ENCODE results near the gene NOD1.

The NOD1 gene

DNA sequence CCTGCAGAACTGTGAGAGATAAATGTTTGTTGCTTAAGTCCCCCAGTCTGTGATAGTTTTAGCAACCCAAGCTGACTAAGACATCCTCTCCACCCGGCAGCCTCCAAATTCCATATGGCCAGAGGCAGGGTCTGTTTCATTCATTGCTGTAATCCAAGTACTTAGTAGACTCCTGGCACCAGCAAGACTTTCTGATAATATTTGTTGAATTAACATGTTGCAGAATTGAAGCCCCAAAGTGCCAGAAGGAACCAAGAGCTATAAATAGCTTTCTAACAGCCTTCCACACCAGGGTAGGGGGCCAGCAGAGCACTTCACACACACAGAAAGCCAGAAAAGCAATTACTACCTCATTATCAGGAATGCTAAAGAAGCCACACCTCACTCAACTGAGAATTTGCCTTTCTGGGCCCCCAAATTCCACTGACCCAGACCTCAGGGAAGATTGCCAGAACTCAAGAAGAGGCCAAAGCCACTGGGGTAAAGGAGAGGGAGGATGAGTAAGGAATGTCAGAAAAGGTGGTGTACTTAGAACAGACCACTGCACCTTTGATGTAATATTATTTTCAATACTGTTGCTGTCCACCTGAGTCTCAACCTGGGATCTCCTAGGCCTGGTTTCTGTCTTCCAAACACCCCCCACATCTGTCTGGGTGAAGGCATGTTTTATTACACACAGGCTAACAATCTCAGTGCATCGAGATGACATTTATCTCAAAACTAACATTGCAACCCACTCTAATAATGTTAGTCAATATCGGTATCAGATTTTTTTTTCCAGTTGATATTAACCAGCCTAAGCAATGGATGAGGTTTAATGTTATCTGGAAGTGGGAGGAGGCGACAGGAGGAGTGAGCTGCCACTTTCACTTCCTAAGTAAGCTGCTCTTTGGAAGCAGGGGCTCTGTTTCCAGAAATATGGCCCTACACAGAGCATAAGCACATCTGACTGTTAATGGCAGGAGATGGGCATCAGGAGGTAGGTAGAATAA, 5.5 kb downstream of the NOD1 start:
- peak; percentile 73 for DNase-seq (ENCODE audit: low read depth)
- H3K4me3 ChIP-seq (ENCODE audit: low read depth, low read length) = no peak overlapping the region

DNA sequence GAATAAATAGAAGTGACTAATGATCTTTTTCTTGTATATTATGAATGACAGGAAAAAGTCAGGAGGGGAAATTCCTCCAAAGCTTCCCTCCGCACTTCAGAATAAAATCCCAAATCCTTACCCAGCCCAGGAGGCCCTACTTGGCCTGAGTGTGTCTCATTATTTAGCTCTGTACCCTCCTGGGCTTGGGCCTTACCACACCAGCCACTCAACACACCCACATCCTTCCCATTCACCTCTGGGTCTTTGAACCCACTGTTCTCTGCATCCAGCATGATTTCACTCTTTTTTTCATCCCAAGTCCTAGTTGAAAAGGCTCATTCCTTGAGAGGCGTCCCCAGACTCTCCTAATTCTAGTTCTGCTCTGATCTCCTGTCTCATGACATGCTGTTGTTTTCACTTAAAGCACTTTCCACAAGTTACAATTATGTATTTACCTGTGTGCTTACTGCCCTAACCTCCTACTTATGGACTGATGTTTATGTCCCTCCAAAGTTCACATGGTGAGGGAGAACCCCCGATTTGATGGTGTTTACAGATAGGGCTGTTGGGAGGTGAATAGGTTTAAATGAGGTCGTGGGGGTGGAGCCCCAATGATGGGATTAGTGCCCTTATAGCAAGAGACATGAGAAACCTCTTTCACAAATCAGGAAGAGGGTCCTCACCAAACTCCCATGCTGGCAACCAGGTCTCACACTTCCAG, 6.4 kb downstream of the NOD1 start:
- H3K4me3 ChIP-seq (ENCODE audit: low read depth, low read length) = no peak overlapping the region
- DNase-seq (ENCODE audit: low read depth) = no peak

DNA sequence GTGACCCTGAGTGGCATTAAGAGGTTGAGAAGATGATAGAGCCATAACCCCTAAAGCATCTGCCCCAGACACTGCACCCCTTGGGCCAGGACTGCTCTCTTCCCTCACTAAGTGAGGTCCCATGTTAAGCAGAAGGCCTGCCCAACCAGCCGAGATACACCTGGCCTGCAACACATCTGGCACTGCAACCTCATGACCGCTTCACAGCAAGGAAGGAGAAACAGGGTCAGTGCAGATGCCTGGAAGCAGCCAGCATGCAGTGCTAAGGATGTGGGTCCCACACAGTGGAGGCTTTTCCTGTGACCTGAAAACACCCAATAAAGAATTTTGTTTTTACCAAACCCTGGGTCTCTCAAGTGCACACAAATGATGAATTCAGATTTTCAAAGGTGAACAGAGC, 7.4 kb downstream of the NOD1 start:
- H3K4me3 ChIP-seq (ENCODE audit: low read depth, low read length) = no peak overlapping the region
- no peak for DNase-seq (ENCODE audit: low read depth)

DNA sequence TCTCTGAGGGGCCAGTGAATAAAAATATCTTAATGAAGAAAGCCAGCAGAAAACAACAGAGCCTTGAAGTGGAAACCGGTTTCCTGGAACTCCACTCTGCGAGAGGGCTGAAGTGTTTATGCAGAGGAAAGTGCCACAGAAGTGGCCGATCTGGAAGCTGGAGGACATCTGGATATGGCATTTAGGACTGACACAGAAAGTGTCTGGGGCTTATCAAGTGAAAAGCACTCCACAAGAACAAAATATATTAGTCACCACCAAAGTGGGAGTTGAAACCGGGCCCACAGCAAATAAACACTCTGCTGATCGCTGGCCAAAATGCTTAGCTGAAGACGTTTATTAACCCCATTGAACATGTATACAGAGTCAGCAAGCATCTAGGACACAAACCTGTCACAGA, 7.8 kb downstream of the NOD1 start:
- H3K4me3 ChIP-seq (ENCODE audit: low read depth, low read length) = no peak overlapping the region
- peak; percentile 61 for DNase-seq (ENCODE audit: low read depth)

DNA sequence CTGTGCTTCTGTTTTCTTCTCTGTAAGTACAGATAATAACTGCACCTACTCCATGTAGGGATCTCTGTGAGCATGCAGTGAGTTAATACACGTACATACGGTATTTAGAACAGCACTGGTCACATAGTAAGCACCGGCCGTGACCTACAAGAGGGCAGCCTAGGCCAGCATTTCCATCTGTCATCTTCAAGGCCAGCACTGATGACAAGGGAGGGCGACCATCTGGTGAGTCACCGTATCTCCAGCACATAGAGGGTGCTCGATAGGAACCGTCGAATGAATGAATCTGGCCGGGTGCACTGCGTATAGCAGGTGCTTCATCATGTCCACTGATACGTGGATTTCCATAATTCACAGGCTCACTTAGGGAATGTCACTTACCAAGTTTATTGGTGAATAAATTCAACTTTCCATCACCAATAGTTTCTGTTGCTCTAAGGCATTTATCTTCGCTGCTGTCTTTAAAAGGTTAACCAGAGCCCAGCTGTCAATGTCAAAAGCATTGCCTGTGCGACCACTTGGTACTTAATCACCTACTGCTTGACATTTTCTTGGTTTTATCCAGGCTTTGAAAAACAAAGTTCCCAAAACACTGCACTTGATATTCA, 8.3 kb downstream of the NOD1 start:
- H3K4me3 ChIP-seq (ENCODE audit: low read depth, low read length) = no peak overlapping the region
- no peak for DNase-seq (ENCODE audit: low read depth)

DNA sequence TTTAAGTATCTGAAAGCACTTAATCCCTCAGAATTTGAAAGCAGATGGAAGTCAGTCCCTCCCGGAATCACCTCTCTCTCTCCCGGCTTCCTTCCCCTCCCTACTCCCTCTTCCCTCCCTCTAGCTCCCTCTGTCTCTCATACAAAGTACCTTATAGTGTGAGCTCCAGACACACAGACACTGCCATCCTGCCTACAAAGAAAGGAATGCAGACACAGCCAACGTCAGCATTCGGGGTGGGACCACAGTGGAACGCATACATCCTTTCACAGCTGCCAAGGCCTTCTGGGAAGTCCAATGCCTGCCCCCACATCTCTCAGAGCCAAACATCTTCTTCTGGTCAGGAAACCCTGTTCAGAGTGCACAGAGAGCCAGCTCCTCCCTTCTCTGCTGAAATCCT, 9.3 kb downstream of the NOD1 start:
- H3K4me3 ChIP-seq (ENCODE audit: low read depth, low read length) = peak overlapping the region; percentile 12
- DNase-seq (ENCODE audit: low read depth) = peak; percentile 99

DNA sequence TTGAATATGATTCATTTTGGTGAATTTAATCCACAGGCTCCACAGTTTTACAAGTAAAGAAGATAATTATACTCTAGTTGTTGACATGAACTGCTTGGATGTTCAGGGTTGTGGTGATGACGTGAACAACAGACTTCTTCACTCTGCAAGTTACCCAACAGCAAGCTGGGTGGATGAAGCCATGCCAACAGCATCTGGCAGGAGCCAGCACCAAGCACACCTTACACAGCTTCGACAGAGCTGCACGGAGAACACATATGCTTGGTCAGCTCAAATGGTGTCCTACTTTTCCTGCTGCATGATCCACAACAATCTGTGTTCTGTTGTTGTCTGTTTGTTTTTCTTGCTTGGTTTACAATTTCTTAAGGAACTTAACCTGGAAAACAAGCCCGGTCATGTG, 9.8 kb downstream of the NOD1 start:
- peak overlapping the region; percentile 12 for H3K4me3 ChIP-seq (ENCODE audit: low read depth, low read length)
- DNase-seq (ENCODE audit: low read depth) = no peak

DNA sequence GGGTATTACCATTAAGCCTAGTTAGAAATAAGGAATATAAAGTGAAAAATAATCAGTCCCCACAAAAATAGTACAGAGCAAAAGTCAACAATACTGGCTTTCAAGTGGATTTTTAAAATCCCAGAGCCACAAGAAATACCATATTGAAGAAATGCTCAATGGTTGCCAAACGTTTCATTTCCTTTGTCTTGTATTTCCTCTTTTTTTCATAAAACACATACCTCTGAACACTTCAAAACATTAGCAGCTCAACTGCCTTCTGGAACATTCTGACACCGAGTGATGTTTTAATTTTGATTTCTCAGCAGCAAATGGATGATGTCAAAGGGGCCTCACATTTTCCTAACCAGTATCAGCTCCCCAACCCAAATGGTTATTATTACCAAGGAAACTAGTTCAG, 10.5 kb downstream of the NOD1 start:
- no peak for DNase-seq (ENCODE audit: low read depth)
- H3K4me3 ChIP-seq (ENCODE audit: low read depth, low read length) = no peak overlapping the region

DNA sequence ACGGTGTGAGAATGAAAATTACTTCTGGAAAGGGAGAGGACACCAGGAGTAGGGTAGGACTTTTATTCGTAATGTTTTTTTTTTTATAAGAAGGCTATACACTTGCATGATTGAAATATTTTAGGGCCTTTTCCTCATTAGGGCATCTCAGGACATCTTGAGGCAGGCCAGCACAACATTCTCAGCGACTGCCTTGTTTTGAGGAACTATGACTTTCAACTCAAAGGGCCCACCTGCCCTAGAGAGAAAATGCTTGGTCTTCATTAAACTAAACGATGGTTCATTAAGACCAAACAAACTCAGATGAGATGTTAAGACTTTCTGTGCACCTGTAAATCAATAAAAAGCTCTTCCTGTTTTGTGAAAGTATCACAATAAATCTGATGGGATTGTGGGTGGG, 11.3 kb downstream of the NOD1 start:
- no peak for DNase-seq (ENCODE audit: low read depth)
- no peak overlapping the region for H3K4me3 ChIP-seq (ENCODE audit: low read depth, low read length)

DNA sequence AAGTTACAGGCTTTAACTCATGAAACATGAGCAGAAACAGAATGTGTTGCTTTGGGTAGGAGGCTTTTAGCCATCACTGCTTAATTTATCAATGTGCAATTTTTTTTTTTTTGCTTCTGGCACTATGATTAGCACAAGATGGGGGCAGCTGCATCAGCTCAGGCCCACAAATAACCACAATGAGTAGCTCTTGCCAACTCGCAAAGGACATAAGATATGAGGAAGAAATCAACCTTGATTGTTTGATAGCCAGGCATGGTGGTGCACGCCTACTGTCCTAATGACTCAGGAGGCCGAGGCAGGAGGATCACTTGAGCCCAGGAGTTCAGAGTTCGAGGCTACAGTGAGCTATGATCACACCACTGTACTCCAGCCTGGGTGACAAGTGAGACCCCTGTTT, 12.3 kb downstream of the NOD1 start:
- H3K4me3 ChIP-seq (ENCODE audit: low read depth, low read length) = no peak overlapping the region
- DNase-seq (ENCODE audit: low read depth) = no peak

DNA sequence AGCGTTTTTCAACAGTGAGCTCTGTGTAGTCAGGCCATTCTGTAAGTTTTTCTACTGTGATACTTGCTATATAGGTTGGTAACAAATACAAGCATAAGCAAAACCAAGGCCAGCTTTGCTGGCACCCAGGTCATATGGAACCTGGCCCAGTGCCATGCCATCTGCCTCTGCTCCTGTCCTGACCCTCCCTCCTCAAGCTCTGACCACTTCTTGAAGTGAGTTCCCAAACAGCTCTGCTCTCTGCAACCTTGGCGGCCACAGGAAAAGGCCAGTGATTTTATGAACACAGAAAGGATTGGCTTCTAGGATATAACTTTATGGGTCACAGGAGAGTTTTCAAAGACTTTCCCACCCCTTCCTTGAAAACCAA, 12.8 kb downstream of the NOD1 start:
- no peak for DNase-seq (ENCODE audit: low read depth)
- H3K4me3 ChIP-seq (ENCODE audit: low read depth, low read length) = no peak overlapping the region

DNA sequence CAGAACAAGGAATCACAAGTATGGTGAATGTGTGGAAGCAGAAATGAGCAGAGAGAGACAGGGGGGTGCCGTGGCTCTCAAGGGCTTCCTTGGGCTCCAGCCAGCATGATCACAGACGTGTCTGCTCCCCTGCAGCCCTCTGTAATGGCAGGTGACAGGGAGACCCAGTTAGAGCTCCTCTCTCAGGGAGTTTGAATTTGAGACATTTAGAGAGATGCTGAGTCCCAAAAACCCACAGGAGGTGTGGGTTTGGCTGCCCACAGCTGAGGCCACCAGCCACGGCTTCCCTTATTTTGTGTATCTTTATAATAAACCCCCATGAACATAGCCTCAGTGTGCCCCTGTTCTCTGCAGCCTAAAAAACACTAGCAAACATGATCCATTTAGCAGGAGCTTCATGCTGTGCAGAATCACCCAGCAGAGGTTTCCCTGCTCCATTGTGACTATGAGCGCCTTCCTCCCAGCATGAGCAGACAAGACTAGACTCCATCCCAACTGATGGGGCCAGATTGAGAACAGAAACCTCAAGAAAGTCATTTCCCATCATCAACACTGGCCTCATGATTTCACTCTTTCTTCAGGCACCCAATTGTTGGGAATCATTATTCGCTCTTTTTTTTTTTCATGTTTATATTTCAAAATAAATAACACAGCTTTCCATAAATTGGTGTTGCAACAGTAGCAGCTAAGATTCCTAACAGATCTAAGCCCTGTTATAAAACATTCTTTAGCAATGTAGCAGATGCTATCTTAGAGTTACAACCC, 13.4 kb downstream of the NOD1 start:
- no peak for DNase-seq (ENCODE audit: low read depth)
- no peak overlapping the region for H3K4me3 ChIP-seq (ENCODE audit: low read depth, low read length)

DNA sequence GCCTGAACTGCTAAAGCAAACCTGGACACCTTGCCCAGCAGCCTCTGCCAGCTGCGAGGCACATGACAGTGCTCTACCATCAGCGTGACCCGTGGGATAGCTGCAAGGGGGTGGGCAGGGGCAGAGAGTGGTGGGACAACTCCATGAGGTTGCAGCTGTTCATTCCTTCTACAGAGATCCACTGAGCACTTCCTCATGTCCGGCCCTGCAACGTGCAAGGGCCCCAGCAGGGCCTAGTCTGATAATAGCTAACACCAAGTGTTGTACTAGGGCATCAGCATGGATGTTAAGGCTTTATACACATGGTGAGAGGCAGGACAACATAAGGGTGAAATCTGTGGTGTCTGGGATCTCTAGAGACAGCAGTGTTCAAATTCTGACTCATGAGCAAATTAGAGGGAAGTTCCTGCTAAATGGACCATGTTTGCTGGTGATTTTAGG, 14.3 kb downstream of the NOD1 start:
- DNase-seq (ENCODE audit: low read depth) = no peak
- no peak overlapping the region for H3K4me3 ChIP-seq (ENCODE audit: low read depth, low read length)

DNA sequence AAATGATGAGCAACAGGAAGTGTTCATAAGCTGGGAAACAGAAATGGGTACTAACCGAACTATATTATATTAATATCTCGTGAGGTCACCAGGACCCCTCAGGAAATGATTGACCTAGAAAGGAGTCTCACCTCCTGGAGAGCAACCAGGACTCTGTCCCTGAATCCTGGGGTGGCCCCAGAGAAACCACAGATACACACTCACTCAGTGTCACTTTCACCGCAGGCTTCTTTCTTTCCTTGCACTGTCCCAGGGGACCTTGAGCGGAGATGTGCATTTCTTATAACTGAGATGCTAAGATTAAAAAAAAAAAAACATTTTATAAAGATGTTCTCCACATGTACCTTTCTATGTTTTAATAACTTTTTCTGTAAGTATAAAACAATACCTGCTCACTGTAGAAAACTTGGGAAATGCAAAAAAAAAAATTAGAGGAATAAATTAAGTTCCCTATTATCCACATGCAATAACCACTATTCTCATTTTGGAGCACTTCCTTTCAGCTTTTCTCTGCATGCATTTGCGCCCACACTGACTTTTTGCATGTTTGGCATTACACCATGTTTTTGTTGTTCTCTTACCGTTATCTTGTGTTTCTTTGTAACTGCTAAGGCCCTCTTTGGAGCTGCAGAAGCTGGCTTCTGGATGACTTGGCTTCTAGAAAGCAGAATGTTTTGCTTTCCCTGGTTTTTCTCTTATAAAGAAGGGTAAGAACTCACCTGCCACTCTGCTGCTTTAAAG, 15.0 kb downstream of the NOD1 start:
- H3K4me3 ChIP-seq (ENCODE audit: low read depth, low read length) = no peak overlapping the region
- no peak for DNase-seq (ENCODE audit: low read depth)

DNA sequence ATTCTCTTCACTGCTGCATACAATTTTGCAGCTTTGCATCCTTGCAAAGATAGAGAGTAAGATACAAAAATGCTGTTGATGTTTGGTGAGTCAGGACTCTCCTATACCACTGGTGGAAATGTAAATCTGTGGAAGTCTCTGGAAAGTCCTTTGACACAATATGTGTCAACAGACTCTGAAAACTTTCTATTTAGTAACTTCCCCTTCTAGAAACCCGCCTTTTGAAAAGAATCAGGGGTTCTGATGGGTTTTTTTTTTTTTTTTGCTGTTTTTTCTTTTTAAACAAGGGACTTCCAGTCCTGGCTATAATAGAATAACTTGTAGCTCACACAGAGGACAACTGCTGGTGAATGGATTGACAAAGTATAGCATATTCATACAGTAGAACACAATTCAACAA, 16.4 kb downstream of the NOD1 start:
- no peak overlapping the region for H3K4me3 ChIP-seq (ENCODE audit: low read depth, low read length)
- no peak for DNase-seq (ENCODE audit: low read depth)

DNA sequence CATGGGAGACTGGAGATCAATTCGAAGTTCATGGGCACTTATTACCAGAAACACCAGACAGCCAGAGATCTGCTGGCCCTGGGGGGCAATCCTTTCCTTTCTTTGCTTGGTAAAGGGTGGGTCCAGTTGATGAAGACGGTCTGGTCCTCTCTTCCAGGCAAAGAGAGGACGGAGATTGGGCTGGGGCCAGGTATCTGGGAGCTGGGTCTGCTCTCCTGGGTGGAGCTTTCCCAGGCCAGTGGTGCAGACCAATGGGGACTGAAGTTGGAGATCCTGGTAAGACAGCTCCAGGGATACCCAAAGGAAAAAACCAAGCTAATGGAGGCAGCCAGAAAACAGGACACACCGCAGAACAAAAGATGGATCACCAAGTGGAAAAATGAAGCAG, 18.3 kb downstream of the NOD1 start:
- H3K4me3 ChIP-seq (ENCODE audit: low read depth, low read length) = no peak overlapping the region
- no peak for DNase-seq (ENCODE audit: low read depth)

DNA sequence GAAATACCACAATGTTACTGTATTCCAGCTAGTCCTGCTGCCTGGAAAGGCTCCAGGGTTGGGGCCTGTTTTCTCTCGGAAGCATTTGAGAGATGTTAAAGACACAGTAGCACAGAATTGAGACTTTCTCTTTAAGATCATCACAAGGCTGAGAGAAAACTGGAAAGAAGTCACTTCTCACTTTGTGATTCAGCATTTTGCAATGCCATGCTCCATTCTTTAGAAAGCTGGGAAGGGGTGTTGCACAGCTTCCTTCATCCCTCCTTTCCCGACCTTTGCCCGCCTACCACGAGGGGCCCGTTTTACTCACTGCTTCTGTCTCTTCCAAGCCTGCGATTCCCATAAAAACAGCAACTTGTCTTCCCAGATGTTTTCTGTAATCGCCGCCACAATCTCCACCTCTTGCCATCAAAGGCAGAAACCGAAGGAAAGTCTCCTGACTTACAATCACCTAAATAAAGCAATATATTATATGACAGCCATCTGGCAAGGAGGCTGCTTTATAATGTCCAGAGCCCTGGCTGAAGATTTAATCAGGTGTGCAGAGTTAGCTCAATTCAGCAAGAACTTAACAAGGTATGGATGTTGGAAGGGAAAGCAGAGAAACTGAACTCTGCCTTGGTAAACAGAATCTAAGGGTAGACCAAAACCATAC, 18.9 kb downstream of the NOD1 start:
- peak; percentile 92 for DNase-seq (ENCODE audit: low read depth)
- H3K4me3 ChIP-seq (ENCODE audit: low read depth, low read length) = peak overlapping the region; percentile 7

DNA sequence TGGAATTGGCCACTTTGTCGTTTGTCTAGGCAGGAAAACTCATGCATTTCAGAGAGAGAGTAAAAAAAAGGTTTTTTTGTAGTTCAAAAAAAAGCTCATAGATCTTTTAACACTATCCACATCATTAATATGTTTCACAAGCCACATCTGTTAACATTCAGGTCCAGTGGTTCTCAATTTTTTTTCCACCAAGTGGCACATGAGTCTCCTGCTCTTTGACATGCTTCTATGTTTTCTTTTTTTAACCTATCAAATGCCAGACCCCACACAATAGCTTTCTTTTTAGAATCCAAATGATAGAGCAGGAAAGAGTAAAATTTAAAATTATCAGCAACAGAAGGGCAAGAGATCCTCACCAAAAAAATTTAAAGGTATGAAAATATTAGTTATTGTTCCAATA, 20.3 kb downstream of the NOD1 start:
- DNase-seq (ENCODE audit: low read depth) = no peak
- no peak overlapping the region for H3K4me3 ChIP-seq (ENCODE audit: low read depth, low read length)

DNA sequence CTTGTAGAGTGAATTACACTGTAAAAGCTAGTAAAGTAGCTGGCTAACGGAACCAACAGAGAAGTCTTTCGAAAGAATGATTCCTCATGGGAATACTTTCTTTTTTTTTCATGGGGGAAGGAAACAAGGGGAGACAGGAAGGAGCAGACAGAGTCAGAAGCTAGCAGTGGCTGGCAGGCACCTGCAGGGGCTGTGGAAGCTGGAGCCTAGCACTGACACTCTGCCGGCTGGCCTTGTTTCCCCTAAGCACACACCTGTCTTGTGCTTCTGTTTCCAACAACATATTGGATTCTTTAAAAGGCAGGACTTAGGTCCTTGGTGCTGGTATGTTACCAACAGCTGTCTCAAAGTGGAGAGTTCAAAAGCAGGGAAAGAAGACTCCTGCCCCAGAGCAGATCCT, 24.7 kb downstream of the NOD1 start:
- no peak overlapping the region for H3K4me3 ChIP-seq (ENCODE audit: low read depth, low read length)
- no peak for DNase-seq (ENCODE audit: low read depth)
